Activated naive CD4-positive, alpha-beta T cell treated with anti-CD3 and anti-CD28 coated beads, Interleukin-2, amount 10 ng/mL, durations not matched to agents 7 days and 5 days (primary cell): ENCODE measurements around the gene IL5.
"Not testable (repeated sequence)": the region's sequence is repeated elsewhere in the genome, so short reads cannot be mapped to it uniquely, and the experiment has no call there.

Experiments
- CTCF ChIA-PET: fragments of 350-600 bp; sonication (Branson Sonifier 250); formaldehyde crosslinking; loops from one replicate; lab custom pipeline; 2021; ENCODE audit warnings: antibody characterized with exemption; lab: Charles Lee
- DNase-seq: peaks from one replicate; pipeline ENCODE4 v3.0.0-alpha.2; 2020
- H3K27ac Mint-ChIP-seq: one replicate; pipeline ENCODE4 v1.8.0; 2021; ENCODE audit warnings: mild to moderate bottlenecking, moderate library complexity, mixed read lengths
- H3K27me3 Mint-ChIP-seq: one replicate; pipeline ENCODE4 v1.8.0; 2021; ENCODE audit warnings: mild to moderate bottlenecking, mixed read lengths
- H3K36me3 Mint-ChIP-seq: one replicate; pipeline ENCODE4 v1.8.0; 2021; ENCODE audit warnings: mixed read lengths
- H3K4me1 Mint-ChIP-seq: one replicate; pipeline ENCODE4 v1.8.0; 2021; ENCODE audit warnings: mixed read lengths
- H3K4me3 Mint-ChIP-seq: one replicate; pipeline ENCODE4 v1.8.0; 2021; ENCODE audit warnings: mild to moderate bottlenecking, moderate library complexity, mixed read lengths
- H3K9me3 Mint-ChIP-seq: one replicate; pipeline ENCODE4 v1.8.0; 2021; ENCODE audit warnings: mixed read lengths

The IL5 gene

GRCh38 chr5:132525299-132525724, 18.0 kb downstream of the IL5 start:
- Mint-ChIP-seq H3K27me3 (peaks cover 31% of the 10 kb centered on the region), H3K27ac (no peak overlapping the region), H3K4me1 (peaks cover 35% of the 10 kb centered on the region), H3K9me3 (peaks cover 1% of the 10 kb centered on the region), H3K36me3 (no peaks in the 10 kb centered on the region), H3K4me3 (no peak overlapping the region)
- CTCF ChIA-PET = interaction anchor here (0.6 to 4.2 kb wide), 10 partner anchors 23 to 294 kb away, joined by 3 to 47 read pairs (median 5); no protein-coding TSS in a partner anchor
- no peak for DNase-seq

- H3K9me3 Mint-ChIP-seq, H3K4me3 Mint-ChIP-seq, H3K36me3 Mint-ChIP-seq, H3K27ac Mint-ChIP-seq, DNase-seq: not testable (repeated sequence)
- peaks cover 35% of the 10 kb centered on the region for H3K4me1 Mint-ChIP-seq
- H3K27me3 Mint-ChIP-seq = peaks cover 31% of the 10 kb centered on the region
- CTCF ChIA-PET = interaction anchor here (0.6 to 3.2 kb wide), 5 partner anchors 24 to 295 kb away, joined by 3 to 18 read pairs (median 5); no protein-coding TSS in a partner anchor
Observed at GRCh38 chr5:132524877-132525276, 18.4 kb downstream of the IL5 start.

GRCh38 chr5:132522067-132522466, 21.3 kb downstream of the IL5 start:
- H3K27me3 Mint-ChIP-seq = peaks cover 23% of the 10 kb centered on the region
- H3K27ac Mint-ChIP-seq, H3K4me3 Mint-ChIP-seq: not testable (repeated sequence)

GRCh38 chr5:132513618-132514336, 29.5 kb downstream of the IL5 start:
- H3K27ac Mint-ChIP-seq, H3K36me3 Mint-ChIP-seq, H3K4me3 Mint-ChIP-seq, H3K9me3 Mint-ChIP-seq, CTCF ChIA-PET, H3K4me1 Mint-ChIP-seq, DNase-seq: not testable (repeated sequence)
- H3K27me3 Mint-ChIP-seq = peaks cover 23% of the 10 kb centered on the region

More at GRCh38 chr5:132522067-132522466, 21.3 kb downstream of the IL5 start:
- CTCF ChIA-PET, H3K36me3 Mint-ChIP-seq, DNase-seq, H3K9me3 Mint-ChIP-seq: not testable (repeated sequence)
- peaks cover 26% of the 10 kb centered on the region for H3K4me1 Mint-ChIP-seq

- peaks cover 49% of the 10 kb centered on the region for H3K27me3 Mint-ChIP-seq
- peaks cover 8% of the 10 kb centered on the region for H3K9me3 Mint-ChIP-seq
- no peak overlapping the region for H3K4me3 Mint-ChIP-seq
- peaks cover 4% of the 10 kb centered on the region for H3K36me3 Mint-ChIP-seq
- CTCF ChIA-PET = interaction anchor here (0.8 to 1.3 kb wide), 2 partner anchors 16 to 124 kb away, joined by 3 to 6 read pairs; no protein-coding TSS in a partner anchor
- H3K4me1 Mint-ChIP-seq = peaks cover 4% of the 10 kb centered on the region
- H3K27ac Mint-ChIP-seq = no peak overlapping the region
- no peak for DNase-seq
Observed at GRCh38 chr5:132510076-132510475, 33.2 kb downstream of the IL5 start.

GRCh38 chr5:132506094-132506692, 37.1 kb downstream of the IL5 start:
- Mint-ChIP-seq H3K9me3 (no peaks in the 10 kb centered on the region), H3K27me3 (peaks cover 51% of the 10 kb centered on the region), H3K4me3 (no peak overlapping the region), H3K4me1 (peaks cover 2% of the 10 kb centered on the region), H3K27ac (no peak overlapping the region), H3K36me3 (peaks cover 1% of the 10 kb centered on the region)
- peak; percentile 52 for DNase-seq
- CTCF ChIA-PET = interaction anchor here (0.7 to 13.9 kb wide), 7 partner anchors 20 to 314 kb away, joined by 3 to 458 read pairs (median 4); no protein-coding TSS in a partner anchor

GRCh38 chr5:132505641-132506040, 37.7 kb downstream of the IL5 start:
- H3K27ac Mint-ChIP-seq = no peak overlapping the region
- H3K27me3 Mint-ChIP-seq = peaks cover 47% of the 10 kb centered on the region
- no peak for DNase-seq
- CTCF ChIA-PET = interaction anchor here (0.7 to 13.9 kb wide), 9 partner anchors 9 to 315 kb away, joined by 3 to 458 read pairs (median 4); no protein-coding TSS in a partner anchor
- H3K36me3 Mint-ChIP-seq = peaks cover 1% of the 10 kb centered on the region
- H3K4me1 Mint-ChIP-seq = peaks cover 7% of the 10 kb centered on the region
- H3K9me3 Mint-ChIP-seq = no peaks in the 10 kb centered on the region
- no peak overlapping the region for H3K4me3 Mint-ChIP-seq

- DNase-seq = no peak
- CTCF ChIA-PET = interaction anchor here (1.0 to 13.9 kb wide), 5 partner anchors 8 to 316 kb away, joined by 3 to 458 read pairs (median 5); no protein-coding TSS in a partner anchor
- Mint-ChIP-seq H3K9me3 (no peaks in the 10 kb centered on the region), H3K4me3 (no peak overlapping the region), H3K27ac (no peak overlapping the region), H3K27me3 (peaks cover 45% of the 10 kb centered on the region), H3K4me1 (peaks cover 14% of the 10 kb centered on the region), H3K36me3 (peaks cover under 1% of the 10 kb centered on the region)
Observed at GRCh38 chr5:132504746-132505145, 38.6 kb downstream of the IL5 start.

- Mint-ChIP-seq H3K36me3 (no peaks in the 10 kb centered on the region), H3K27me3 (peaks cover 37% of the 10 kb centered on the region), H3K4me1 (peaks cover 27% of the 10 kb centered on the region), H3K9me3 (no peaks in the 10 kb centered on the region), H3K27ac (no peak overlapping the region), H3K4me3 (no peak overlapping the region)
- CTCF ChIA-PET = interaction anchor here (1.1 to 13.9 kb wide), 5 partner anchors 31 to 317 kb away, joined by 3 to 458 read pairs (median 4); no protein-coding TSS in a partner anchor
- DNase-seq = no peak
Observed at GRCh38 chr5:132503244-132503643, 40.1 kb downstream of the IL5 start.

GRCh38 chr5:132501961-132502931, 41.1 kb downstream of the IL5 start:
- no peaks in the 10 kb centered on the region for H3K36me3 Mint-ChIP-seq
- H3K27ac Mint-ChIP-seq = no peak overlapping the region
- peaks cover 37% of the 10 kb centered on the region for H3K4me1 Mint-ChIP-seq
- DNase-seq = no peak
- CTCF ChIA-PET = interaction anchor here (1.0 to 13.9 kb wide), 17 partner anchors 21 to 318 kb away, joined by 3 to 458 read pairs (median 4); no protein-coding TSS in a partner anchor
- H3K4me3 Mint-ChIP-seq = no peak overlapping the region
- peaks cover 33% of the 10 kb centered on the region for H3K27me3 Mint-ChIP-seq
- no peaks in the 10 kb centered on the region for H3K9me3 Mint-ChIP-seq

GRCh38 chr5:132501629-132501956, 41.7 kb downstream of the IL5 start:
- CTCF ChIA-PET = interaction anchor here (0.9 to 13.9 kb wide), 23 partner anchors 10 to 436 kb away, joined by 3 to 458 read pairs (median 6); partner anchors contain the start of gene IRF1
- Mint-ChIP-seq H3K4me3 (no peak overlapping the region), H3K4me1 (peaks cover 39% of the 10 kb centered on the region), H3K36me3 (no peaks in the 10 kb centered on the region), H3K27ac (no peak overlapping the region), H3K27me3 (peaks cover 26% of the 10 kb centered on the region), H3K9me3 (no peaks in the 10 kb centered on the region)
- DNase-seq = no peak

GRCh38 chr5:132500931-132501628, 42.2 kb downstream of the IL5 start:
- H3K36me3 Mint-ChIP-seq = no peaks in the 10 kb centered on the region
- peaks cover 24% of the 10 kb centered on the region for H3K27me3 Mint-ChIP-seq
- peak overlapping the region; percentile 12 for H3K27ac Mint-ChIP-seq
- CTCF ChIA-PET = interaction anchor here (0.7 to 13.9 kb wide), 36 partner anchors 11 to 436 kb away, joined by 3 to 458 read pairs (median 4); partner anchors contain the start of genes CSF2 and IRF1
- H3K9me3 Mint-ChIP-seq = no peaks in the 10 kb centered on the region
- no peak overlapping the region for H3K4me3 Mint-ChIP-seq
- DNase-seq = peak; percentile 83
- peaks cover 39% of the 10 kb centered on the region for H3K4me1 Mint-ChIP-seq
